Measurements from ENCODE around the gene RTL10. TPM values are rescaled to one million over a fixed set of nuclear protein-coding genes. Genes with fewer than 3 reads are reported as not detected.

RTL10 gene
- total RNA-seq, 1 donor from 2014 or later, result 14.7 TPM

DNA sequence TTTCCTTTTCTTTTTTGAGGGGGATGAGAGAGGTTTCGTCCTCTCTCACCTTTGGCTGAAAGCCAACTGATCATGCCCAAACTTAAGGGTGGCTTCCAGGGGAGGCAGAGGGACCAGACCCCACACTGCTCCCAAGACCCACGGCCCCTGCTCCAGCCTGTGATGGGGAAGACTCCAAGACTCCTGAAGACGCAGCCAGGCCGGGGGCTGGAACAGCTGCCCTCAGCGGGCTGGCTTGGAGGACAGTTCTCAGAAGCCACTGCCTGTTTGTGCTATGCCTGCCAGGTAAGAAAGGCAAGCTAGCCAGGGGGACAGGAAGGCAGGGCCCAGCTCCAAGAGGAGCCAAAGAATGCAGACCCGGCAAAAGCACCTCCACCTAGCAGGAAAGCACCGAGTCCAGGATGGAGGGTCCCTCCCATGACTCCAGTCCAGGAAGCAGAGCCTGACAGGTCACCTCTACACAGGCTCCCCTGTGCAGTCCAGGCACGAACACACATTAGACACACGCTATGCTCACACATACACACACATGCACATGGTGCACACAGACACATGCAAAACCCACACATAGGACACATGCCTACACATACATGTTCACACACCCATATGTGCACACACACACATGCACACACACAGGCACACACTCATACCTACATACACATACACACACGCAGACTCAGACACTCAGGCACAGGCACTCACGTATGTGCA is 31.3 kb downstream of the RTL10 start:
- no peak for DNase-seq

DNA sequence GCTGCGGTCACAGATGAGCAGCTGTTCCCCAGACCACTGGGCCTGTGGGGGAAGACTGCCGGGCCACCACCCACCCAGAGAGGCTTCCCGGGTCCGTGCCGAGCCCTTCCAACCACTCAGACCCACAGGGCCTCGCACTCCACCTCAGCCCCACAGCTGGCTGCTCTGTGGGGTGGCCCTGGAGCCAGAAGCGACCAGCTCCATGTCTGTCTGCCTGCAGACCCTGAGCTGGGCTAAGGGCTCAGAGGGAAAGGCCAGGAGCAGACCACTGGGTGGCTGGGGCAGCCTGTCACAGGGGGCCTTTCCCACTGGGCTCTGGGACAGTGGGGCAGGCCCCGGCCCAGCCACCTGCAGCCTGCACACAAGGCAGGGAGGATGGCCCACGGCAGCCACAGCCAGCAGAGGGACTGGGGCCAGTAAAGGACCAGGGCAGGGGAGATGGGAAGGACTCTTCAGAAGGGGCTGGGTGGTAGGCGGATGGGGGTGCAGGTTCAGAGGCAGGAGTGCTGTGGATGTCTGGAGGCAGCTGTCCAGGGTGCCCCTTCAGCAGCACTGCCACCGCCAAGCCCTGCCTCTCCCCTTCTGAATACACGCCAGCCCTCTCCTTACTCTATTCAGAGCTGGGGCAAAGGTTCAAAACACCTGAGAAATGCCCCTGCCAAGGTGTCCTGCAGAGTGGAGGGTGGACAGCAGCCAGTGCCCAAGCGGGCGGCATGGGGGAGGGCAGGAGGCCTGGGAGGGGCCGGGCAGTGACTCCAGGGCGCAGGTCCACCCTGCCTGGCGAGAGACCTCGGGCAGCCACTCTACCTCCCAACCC is 32.2 kb downstream of the RTL10 start:
- no peak for DNase-seq

DNA sequence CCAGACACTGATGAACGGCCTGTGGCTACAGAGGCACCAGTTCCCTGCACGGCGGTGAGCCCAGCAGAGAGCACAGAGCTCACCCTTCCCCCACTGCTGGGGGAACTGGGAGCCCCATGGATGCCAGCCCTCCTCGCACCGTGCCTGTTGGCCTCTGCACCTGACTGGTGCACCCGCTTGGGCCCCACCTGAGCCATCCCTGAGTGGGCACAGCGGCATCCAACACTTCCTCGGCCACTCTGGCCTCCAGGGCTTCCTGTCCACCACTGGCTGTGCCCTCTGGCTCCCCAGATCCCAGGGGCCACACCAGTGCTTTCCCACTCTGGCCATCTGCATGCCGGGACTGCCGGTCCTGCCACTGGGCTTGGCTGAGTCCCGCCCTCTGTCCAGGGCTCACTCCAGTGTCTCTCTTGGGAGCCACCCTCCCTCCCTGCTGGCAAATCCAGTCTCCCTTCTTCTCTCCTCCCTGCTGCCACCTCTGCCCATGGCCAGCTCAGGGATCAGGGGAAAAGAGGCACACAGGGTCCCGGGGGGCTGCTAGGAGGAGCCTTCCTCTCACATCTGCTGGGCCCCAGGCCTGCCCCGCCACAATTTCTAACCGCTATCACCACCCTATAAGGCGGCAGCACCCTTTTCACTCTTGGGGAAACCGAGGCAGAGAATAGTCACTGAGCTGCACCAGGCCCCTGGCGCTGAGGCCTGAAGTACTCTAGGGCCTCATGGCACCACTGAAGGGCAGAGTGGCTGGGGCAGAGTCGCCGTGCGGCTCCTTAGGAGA is 33.0 kb downstream of the RTL10 start:
- no peak for DNase-seq

DNA sequence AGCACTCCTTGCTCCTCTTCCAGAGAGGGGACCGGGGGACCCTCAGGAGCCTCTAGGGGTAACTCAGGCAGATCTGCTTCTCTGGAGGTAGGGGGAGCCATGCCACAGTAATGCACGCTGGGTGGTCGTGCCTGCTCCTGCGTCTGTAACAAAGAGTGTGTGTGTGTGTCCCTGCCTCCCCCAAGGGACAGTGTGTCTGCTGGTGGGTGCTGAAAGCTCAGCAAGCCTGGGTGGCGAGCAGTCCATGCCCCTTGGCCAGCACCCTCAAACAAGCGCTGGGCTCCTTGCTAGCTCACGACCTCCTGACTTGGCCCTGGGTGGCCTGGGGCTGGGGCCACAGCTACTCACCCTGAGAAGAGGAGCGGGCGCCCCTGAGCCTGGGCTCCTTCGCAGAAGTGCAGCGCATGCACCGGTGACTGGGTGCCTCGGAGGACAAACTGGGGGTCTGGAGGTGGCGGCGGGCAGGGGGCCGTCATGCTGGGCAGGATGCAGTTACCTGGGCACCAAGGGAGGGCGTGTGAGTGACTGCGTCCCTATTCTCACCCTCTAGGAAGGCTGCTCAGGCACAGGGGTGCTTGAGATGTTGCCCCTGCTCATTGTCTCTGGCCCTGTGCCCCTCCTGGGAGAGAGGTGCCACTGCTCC is 33.7 kb downstream of the RTL10 start:
- no peak for DNase-seq

DNA sequence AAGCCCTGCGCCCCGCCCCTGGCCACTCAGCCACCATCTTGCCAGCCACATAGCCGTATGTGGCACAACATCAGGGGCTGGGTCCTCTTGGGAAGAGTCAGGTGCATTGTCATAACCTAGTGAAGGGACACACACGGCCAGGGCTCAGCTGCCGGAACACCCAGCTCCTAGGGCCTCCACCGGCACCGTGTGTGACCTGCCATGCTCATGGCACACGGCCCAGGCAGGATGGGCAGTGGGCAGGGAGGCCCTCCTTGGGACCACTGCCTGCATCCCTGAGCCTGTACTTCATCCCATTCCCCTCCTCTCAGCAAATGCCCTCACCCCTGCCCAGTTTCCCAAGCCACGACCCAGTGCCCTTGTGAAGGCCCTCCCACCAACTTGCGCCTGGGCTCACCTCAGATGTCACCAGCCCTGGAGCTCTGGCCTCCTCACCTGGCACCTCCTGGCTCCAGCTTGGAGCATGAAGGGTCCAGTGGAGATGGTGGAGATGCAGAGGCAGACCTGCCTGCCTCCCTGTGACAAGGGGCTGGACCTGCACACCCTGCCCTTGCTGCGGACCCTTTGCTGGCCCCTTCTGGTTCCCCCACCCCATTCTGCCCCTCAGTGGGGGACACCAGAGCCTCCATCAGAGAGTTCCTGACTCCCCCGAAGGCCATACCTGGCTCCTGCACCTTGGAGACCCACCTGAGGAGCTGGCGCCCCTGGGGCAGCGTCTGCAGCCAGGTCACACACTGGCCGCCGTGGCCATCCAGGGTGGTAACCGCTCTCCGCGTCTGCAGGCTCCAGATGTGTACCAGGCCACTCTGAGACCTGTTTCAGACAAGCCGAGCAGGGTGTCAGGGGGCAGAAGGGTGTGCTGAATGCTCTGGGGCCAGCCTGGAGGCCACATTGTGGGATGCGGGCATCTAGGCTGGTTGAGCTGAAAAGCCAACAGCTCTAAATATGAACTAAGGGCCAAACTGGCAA is 34.5 kb downstream of the RTL10 start:
- DNase-seq, result no peak

DNA sequence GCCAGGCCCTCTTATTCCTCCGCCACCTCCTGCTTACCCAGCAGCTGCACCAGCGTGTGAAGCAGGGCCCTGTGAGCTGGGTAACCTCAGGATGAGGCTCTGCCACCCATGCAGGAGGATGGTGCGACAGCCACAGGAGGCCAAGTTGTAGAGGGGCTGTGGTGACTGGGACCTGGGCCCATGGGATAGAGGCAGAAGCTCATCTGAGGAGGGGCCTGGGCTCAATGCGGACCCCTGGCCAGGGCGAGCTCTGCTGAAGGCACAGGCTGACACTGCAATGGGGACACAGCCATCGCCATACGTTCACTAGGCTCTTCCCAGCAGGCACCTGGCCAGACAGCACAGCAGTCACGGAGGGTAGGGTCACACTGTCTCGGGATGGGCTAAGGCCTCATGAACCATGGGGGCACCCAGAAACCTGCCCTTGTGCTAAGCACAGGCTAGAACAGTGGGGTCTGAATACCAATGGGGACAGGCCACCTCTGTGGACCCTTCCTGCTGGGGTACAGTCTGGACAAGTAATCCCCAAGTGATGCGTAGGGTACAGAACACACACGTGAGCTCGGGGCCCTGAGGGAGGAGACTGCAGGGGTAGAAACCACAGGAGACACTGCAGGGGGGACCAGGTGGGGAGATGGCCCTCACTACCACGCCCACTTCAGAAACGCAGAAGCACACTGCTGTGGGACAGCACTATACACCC is 35.3 kb downstream of the RTL10 start:
- DNase-seq, result no peak

DNA sequence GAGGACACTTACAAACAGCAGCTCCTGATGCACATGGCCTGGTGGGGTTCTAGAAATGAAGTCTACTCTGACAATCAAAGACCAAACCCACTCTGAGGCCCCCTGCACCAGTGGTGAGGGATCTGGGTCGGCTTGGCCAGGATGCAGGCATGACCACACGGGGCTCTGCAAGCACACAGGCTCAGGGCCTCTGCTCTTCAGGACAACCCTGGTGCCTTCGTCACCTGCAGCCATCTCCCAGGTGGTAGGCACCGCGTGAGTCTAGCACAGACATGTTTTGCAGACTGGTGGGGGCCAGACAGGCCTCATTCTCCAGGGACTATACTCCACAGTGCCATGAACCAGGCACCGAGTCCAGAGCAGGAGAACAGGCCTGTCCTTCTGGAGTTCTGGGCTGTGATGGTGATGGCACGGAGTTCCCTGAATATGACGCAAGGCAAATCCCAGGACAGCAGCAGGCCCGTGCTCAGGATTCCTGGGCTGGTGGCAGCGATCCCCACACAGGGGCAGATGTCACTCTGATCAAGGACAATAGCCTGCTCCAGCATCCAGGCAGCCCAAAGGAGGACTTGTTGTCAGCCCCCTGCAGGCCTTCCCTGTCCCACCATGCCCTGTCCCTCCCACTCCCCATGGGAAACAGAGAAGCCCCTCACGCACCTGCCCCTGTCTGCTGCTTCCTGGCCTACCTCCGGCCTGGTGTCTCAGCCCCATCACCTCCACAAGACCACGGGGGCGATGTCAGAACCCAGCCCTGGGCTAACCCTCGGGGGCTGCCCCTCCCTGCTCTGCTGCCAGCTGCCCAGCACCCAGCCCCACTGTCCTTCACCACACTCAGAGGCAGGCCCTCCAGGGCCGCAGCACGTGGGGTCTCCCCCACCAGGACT is 36.1 kb downstream of the RTL10 start:
- DNase-seq, result no peak

DNA sequence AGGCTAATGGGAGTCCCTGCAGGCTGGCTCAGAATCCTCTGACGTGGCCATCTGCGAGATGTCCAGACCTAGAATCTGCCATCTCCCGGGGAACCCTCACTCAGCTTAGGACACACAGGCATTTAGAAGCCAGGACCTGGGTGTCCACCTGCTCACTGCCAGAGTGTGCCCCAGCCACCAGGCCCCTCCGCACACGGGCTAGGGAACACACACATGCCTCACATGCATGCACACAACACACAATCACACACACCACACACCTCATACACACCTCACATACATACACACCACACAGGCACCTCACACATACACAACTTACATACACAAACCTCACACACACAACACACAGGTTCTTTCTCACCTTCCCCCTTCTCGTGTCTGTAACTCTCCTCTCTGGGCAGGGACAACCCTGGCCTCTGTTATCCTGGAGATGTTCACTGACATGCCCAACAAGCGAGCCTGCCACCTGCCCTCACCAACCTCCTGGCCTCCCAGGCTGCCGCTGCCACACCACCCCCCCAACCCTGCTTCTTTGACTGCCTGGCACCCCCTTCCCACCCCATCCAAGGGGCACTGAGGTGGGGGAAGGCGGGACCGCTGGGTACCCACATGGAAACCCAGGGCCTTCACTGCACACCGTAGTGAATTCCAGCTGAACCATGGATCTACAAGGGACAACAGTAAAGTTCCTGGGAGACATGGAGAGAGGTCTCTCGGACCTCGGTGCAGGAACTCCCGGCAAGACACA is 38.1 kb downstream of the RTL10 start:
- DNase-seq, result no peak

DNA sequence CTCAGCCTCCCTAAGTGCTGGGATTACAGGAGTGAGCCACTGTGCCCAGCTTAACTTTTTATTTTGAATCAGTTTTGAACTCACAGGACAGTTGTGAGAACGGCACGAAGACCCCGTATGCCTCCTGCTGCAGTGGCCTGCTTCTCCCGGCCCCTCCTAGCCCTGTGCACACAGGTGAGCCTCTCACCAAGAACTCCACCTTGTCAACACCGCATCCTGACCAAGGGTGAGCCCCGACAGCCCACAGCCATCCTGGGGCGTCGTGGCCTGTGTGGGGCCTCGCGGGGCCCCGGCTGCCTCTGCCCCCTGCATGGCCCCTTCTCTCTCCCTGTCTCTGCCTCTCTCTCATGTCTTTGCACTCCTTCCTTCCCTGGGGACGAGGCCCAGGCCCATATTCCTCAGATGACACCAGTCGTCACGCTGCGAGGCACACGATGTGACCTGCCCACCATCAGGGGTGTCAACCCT is 38.8 kb downstream of the RTL10 start:
- DNase-seq, result no peak

DNA sequence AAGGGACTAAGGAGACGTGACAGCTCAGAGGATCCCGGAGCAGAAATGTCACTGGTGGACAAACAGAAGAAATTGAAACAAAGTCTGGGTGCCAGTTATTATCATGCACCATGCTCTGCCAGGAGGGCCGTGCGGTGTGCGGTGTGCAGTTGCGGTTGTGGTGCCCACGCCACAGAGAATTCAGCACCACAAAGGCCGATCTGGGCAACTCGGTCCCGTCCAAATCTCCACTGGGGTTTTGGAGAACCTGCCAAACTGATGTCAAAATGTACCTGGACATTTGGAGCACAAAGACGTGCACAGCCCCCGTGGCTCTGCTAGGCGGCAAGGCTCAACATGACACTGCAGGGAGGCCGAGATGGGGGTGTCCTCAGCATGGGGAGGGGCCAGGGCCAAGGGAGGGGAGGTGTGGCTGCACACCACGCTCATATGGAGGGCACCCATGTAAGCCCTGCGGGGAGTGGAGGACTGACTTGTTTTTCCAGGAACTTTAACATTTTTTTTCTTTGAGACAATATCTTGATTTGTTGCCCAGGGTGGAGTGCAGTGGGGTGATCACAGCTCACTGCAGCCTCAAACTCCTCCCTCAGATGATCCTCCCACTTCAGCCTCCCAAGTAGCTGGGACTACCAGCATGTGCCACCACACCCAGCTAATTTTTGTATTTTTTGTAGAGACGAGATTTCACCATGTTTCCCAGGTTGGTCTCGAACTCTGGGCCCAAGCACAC is 39.4 kb downstream of the RTL10 start:
- DNase-seq, result no peak

DNA sequence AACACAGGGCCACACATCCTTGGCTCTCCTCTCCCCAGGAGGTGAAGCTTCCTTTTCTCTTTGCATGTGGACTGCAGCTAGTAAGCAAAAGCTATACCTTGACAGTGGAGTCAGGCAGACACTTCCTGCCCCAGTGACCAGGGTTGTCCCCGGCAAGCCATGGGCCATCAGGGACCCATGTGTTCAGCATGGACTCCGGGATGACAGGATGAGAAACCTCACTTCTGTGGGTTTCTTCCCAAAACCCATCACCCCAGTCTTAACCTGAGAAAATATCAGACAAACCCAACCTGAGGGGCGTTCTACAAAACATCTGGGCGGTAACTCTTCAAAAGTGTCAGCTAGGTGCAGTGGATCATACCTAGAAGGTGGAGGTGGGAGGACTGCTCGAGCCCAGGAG is 40.2 kb downstream of the RTL10 start:
- DNase-seq, result no peak

DNA sequence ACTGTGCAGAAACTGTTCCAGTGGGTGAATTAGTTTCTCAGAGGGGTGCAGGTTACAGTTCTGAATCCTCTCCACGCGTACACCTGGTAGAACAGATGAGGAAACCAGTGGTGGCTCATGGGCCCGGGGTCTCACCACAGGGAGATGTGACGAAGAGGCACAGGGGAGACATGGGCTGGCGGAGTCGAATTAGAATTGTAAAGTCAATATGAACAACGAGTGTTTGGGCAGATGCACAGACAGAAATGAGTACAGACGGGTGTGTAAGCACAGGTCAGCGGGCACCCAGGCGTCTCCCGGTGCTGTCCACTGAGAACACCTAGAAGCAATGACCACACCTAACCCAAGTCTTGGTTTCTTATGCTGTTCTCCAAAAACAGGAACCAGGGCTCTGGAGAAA is 41.8 kb downstream of the RTL10 start:
- DNase-seq, result no peak

DNA sequence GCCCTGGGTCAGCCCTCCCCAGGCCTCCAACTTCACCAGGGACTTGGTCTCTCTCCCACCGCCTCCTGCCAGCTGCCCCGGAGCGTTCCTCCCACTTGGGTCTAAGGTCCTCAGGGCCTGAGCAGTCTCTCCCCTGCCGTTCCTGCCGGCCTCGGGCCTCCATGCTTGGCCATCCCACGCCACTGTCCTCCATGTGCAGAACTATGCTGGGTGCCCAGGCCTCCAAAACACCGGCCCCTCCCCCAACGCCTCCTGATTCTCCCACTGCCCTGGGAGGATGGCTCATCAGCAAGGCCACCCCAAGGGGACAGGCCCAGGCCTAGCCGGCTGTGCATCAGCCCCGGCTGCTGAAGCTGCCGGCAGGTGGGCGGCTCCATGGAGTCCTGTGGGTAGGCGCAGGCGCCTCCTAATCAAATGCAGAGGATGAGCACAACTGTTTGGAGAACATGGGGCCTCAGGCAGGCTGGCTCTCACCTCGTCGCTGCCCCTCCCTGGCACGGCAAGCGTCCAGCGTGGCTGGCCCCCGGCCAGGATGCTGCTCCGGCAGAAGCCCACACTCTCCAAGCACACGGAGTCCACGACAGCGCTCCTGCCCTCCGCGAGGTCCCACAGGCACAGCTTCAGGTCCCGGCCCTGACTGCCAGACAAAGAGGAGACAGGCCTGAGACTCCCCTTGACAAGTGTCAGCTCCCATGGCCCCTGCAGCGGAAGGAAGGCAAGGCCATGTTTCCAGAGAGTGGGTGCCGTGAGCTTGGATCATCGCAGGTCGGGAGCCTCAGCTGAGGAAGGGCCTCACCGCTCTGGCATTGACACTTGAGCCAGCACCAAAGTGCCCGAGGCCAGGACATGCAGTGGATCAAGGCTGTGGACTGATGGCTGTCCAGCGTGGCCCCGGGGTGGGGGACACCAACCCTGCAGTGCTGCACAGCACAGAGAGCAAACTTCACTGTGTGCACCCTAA is 42.6 kb downstream of the RTL10 start:
- DNase-seq, result no peak

DNA sequence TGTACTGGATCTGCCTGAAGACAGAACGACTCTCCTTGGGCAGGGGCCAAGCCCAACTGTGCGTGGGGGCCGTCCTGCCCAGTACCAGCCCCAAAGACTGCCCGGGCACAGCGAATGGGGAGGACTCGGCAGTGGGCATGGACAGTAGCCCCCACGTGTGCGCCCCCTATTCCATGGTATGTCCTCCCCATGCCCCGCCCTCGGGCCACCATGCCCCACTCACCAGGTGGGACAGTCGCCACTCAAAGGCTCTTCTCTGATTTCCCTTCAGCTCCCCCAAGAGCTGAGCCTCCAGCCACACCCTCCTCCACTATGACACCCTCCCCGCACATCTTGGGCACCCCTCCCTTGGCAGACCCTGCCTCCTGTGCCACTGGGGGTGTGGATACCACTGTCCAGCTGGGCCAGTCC is 43.5 kb downstream of the RTL10 start:
- DNase-seq, result no peak

DNA sequence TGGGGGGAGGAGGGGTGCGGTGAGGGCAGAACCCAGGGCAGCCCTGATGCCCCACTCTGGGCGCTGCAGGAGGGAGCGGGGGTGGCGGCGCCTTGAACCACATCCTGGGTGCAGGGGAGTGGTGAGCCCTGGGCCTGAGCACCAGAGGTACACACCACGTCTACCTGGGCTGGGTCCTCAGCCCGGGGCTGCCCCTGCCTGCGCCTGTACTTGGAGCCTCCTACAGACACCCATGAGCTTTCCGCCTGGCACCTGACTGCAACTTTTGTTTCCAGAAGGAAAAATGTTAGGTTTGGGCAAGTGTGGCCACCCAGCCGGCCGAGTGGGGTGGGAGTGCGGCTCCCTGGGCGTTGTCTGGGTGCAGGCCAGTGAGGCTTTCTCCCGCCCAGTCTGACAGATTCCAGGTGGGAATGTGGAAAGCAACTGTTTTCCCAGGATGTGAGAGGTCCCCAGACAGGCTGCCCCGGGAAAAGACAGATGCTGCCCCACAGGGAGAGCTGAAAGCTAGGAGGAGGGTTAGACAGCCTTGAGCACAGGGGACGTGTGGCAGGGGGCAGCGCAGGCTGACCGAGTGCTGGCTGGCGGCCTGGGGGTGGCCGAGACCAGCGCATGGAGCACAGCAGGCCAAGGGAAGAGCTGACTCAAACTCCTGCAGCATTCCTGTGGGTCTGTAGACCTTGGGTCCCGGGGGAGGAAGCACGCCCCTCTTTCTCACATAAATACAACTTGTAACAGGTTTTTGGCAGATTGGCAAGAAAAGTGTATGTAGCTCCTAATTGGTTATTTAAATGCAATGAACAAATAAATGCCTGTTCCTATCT is 44.1 kb downstream of the RTL10 start:
- no peak for DNase-seq

DNA sequence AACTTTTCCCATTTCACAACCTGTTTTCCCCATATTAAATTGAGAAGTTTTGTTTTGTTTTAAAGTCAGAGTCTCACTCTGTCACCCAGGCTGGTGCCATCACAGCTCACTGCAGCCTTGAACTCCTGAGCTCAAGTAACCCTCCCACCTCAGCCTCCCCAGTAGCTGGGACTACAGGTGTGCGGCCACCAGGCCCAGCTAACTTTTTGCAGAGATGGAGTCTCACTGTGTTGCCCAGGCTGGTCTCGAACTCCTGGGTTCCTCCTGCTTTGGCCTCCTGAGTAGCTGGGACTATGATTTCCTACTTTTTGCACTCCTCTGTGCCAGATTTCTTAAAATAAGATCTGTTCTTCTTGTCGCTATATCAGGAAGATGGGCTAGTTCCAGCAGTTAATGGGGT is 44.9 kb downstream of the RTL10 start:
- DNase-seq, result no peak
